ENCODE measurements around the gene SART3.
"Not testable (repeated sequence)": the region's sequence is repeated elsewhere in the genome, so short reads cannot be mapped to it uniquely, and the experiment has no call there.

SART3 gene

GRCh38 chr12:108596854-108597558, 36.0 kb upstream of the SART3 start:
- DNase-seq (ENCODE audit: low read depth in 2 of 2) = no peak

GRCh38 chr12:108595711-108596647, 35.0 kb upstream of the SART3 start:
- DNase-seq (ENCODE audit: low read depth in 2 of 2) = no peak

GRCh38 chr12:108594960-108595710, 34.2 kb upstream of the SART3 start:
- DNase-seq (ENCODE audit: low read depth in 2 of 2) = no peak

- DNase-seq (ENCODE audit: low read depth in 2 of 2) = no peak
Measured at GRCh38 chr12:108594323-108594903, 33.4 kb upstream of the SART3 start.

GRCh38 chr12:108592033-108592909, 31.3 kb upstream of the SART3 start:
- DNase-seq (ENCODE audit: low read depth in 2 of 2) = no peak

GRCh38 chr12:108591267-108591980, 30.5 kb upstream of the SART3 start:
- DNase-seq (ENCODE audit: low read depth in 2 of 2) = no peak

GRCh38 chr12:108590463-108590862, 29.5 kb upstream of the SART3 start:
- not testable (repeated sequence) for DNase-seq (ENCODE audit: low read depth in 2 of 2)

- no peak for DNase-seq (ENCODE audit: low read depth in 2 of 2)
Measured at GRCh38 chr12:108589840-108590229, 28.9 kb upstream of the SART3 start.

- no peak for DNase-seq (ENCODE audit: low read depth in 2 of 2)
Measured at GRCh38 chr12:108589028-108589839, 28.3 kb upstream of the SART3 start.

- no peak for DNase-seq (ENCODE audit: low read depth in 2 of 2)
Measured at GRCh38 chr12:108587826-108588225, 26.9 kb upstream of the SART3 start.

- DNase-seq (ENCODE audit: low read depth in 2 of 2) = no peak
Measured at GRCh38 chr12:108586306-108586705, 25.3 kb upstream of the SART3 start.

- DNase-seq (ENCODE audit: low read depth in 2 of 2) = no peak
Measured at GRCh38 chr12:108585864-108586263, 24.9 kb upstream of the SART3 start.

- no peak for DNase-seq (ENCODE audit: low read depth in 2 of 2)
Measured at GRCh38 chr12:108584456-108585065, 23.6 kb upstream of the SART3 start.

GRCh38 chr12:108583991-108584390, 23.0 kb upstream of the SART3 start:
- DNase-seq (ENCODE audit: low read depth in 2 of 2) = no peak

GRCh38 chr12:108582978-108583770, 22.2 kb upstream of the SART3 start:
- no peak for DNase-seq (ENCODE audit: low read depth in 2 of 2)

- no peak for DNase-seq (ENCODE audit: low read depth in 2 of 2)
Measured at GRCh38 chr12:108582509-108582908, 21.5 kb upstream of the SART3 start.

- no peak for DNase-seq (ENCODE audit: low read depth in 2 of 2)
Measured at GRCh38 chr12:108581311-108582227, 20.6 kb upstream of the SART3 start.

Measured in stimulated activated CD4-positive, alpha-beta T cell treated with anti-CD3 and anti-CD28 coated beads, Interleukin-12 subunit alpha, Interleukin-12 subunit beta, amount 100 ng/mL, for 24 hours (primary cell).